HG03064 (cell line): ENCODE measurements around the gene FADS2.

ENCODE experiments used
- ATAC-seq: cut with Tn5 transposase; IDR thresholded peaks from one replicate; pipeline ENCODE4 v1.9.1; 2021; ENCODE audit warnings: low read depth; ENCODE audit not compliant: unreplicated experiment

FADS2 gene

GRCh38 chr11:61842528-61842820 is 14.4 kb downstream of the FADS2 start:
- ATAC-seq = no peak

- ATAC-seq = no peak
Measured at GRCh38 chr11:61844909-61845565, 16.9 kb downstream of the FADS2 start.

- ATAC-seq = no peak
Measured at GRCh38 chr11:61846362-61847020, 18.4 kb downstream of the FADS2 start.

- ATAC-seq = no peak
Measured at GRCh38 chr11:61847914-61848581, 19.9 kb downstream of the FADS2 start.

- no peak for ATAC-seq
Measured at GRCh38 chr11:61848631-61849030, 20.5 kb downstream of the FADS2 start.

- ATAC-seq = no peak
Measured at GRCh38 chr11:61850687-61851086, 22.6 kb downstream of the FADS2 start.

- no peak for ATAC-seq
Measured at GRCh38 chr11:61851113-61851899, 23.2 kb downstream of the FADS2 start.

- ATAC-seq = no peak
Measured at GRCh38 chr11:61851900-61852295, 23.8 kb downstream of the FADS2 start.

GRCh38 chr11:61853698-61854169 is 25.6 kb downstream of the FADS2 start:
- no peak for ATAC-seq

GRCh38 chr11:61854206-61854895 is 26.3 kb downstream of the FADS2 start:
- ATAC-seq = no peak

- no peak for ATAC-seq
Measured at GRCh38 chr11:61854966-61855714, 27.0 kb downstream of the FADS2 start.

GRCh38 chr11:61855939-61856680 is 28.0 kb downstream of the FADS2 start:
- ATAC-seq = no peak

- ATAC-seq = no peak
Measured at GRCh38 chr11:61860054-61860903, 32.2 kb downstream of the FADS2 start.

- ATAC-seq = no peak
Measured at GRCh38 chr11:61861634-61862033, 33.5 kb downstream of the FADS2 start.

- no peak for ATAC-seq
Measured at GRCh38 chr11:61862714-61863547, 34.8 kb downstream of the FADS2 start.

GRCh38 chr11:61863548-61864081 is 35.5 kb downstream of the FADS2 start:
- no peak for ATAC-seq
